ENCODE measurements around the gene SYT1. TPM values are rescaled to one million over a fixed set of nuclear protein-coding genes. Genes with fewer than 3 reads are reported as not detected.

The SYT1 gene
- total RNA-seq, 1 experiment from 2014 or later, result 15.8 TPM

- Histone ChIP-seq H3K4me1 (ENCODE audit: insufficient read depth, low read length) (no peaks in the 10 kb centered on the region), H3K9me3 (ENCODE audit: control insufficient read depth, low read depth, low read length) (no peaks in the 10 kb centered on the region), H3K4me2 (ENCODE audit: insufficient read depth, insufficient read length, low read length) (no peak overlapping the region), H3K23me2 (ENCODE audit: insufficient read length, low read depth, low read length, poor library complexity, severe bottlenecking) (no peaks in the 10 kb centered on the region), H4K5ac (ENCODE audit: insufficient read length, low read depth, low read length) (no peak overlapping the region), H4K8ac (replicated peaks; ENCODE audit: insufficient read length, low read depth, low read length) (no peak overlapping the region), H2BK20ac (ENCODE audit: low read depth, low read length, poor library complexity, severe bottlenecking) (no peak overlapping the region), H2BK15ac (ENCODE audit: low read depth, low read length) (no peak overlapping the region), H4K20me1 (ENCODE audit: control insufficient read depth, insufficient read depth, insufficient read length) (no peaks in the 10 kb centered on the region), H4K91ac (ENCODE audit: insufficient read length, low read depth, low read length) (no peak overlapping the region), H3K23ac (ENCODE audit: insufficient read length, low read depth, low read length) (no peak overlapping the region), H3K27me3 (ENCODE audit: insufficient read depth, low read length) (no peaks in the 10 kb centered on the region), H3T11ph (ENCODE audit: low read length) (no peak overlapping the region), H3K18ac (ENCODE audit: insufficient read length, low read depth, low read length) (no peak overlapping the region), H2BK5ac (ENCODE audit: insufficient read length, low read length) (no peak overlapping the region), H3K4ac (ENCODE audit: low read depth, low read length) (no peak overlapping the region), H3K79me1 (ENCODE audit: insufficient read depth, low read depth, low read length, poor library complexity, severe bottlenecking) (no peaks in the 10 kb centered on the region), H2AK5ac (ENCODE audit: insufficient read length, low read length) (no peak overlapping the region), H3K9ac (ENCODE audit: extremely low read depth, insufficient read length, low read length) (no peak overlapping the region), H3K56ac (ENCODE audit: insufficient read length, low read depth, low read length) (no peak overlapping the region), H2BK12ac (ENCODE audit: insufficient read length, low read depth, low read length) (no peak overlapping the region), H2AFZ (ENCODE audit: low read length) (no peak overlapping the region), H3K79me2 (ENCODE audit: insufficient read depth, low read length) (no peaks in the 10 kb centered on the region), H3K14ac (ENCODE audit: insufficient read depth, low read length) (no peak overlapping the region), H3K27ac (ENCODE audit: insufficient read length, low read depth, low read length) (no peak overlapping the region), H2BK120ac (ENCODE audit: low read depth, low read length, poor library complexity, severe bottlenecking) (no peak overlapping the region)
- peak; percentile 64 for DNase-seq
- no peaks in the 10 kb centered on the region for H3K36me3 Mint-ChIP-seq (ENCODE audit: insufficient read depth in 1 of 3, low read depth in 3 of 3)
- H3K27ac Mint-ChIP-seq, result no peak overlapping the region
- no peak overlapping the region for H3K4me3 Mint-ChIP-seq
- no peak for TF ChIP-seq CTCF (conservative IDR thresholded peaks at IDR 0.05)
- H3K9me3 Mint-ChIP-seq, result no peaks in the 10 kb centered on the region
- no peaks in the 10 kb centered on the region for H3K27me3 Mint-ChIP-seq (ENCODE audit: low read depth)
- no CpG with 5 or more reads among the region's 5 CpGs for WGBS (ENCODE audit: extremely low coverage, insufficient read length, low lambda C conversion rate)
- peaks cover 3 to 4% of the 10 kb centered on the region in 2 experiments; a peak in 2 of 4 replicates for H3K4me1 Mint-ChIP-seq
Measured at GRCh38 chr12:78818487-78818886, 46.1 kb upstream of the SYT1 start.

Measured in H9 (cell line).